GM18505 (cell line): ENCODE data around the gene ERICH3.

Source experiments
- ATAC-seq: cut with Tn5 transposase; IDR thresholded peaks from one replicate; pipeline ENCODE4 v1.9.1; 2021; ENCODE audit not compliant: unreplicated experiment
- POLR2A ChIP-seq: IDR thresholded peaks from 4 replicates; pipeline ENCODE4 v1.6.1; 2011; ENCODE audit warnings: borderline replicate concordance; ENCODE audit not compliant: insufficient read depth, insufficient read length; ENCODE audit errors: extremely low read depth

The ERICH3 gene

GRCh38 chr1:74592580-74593355 is 80.8 kb downstream of the ERICH3 start:
- TF ChIP-seq POLR2A = no peak
- no peak for ATAC-seq

GRCh38 chr1:74591949-74592348 is 81.6 kb downstream of the ERICH3 start:
- TF ChIP-seq POLR2A = no peak
- ATAC-seq = no peak

GRCh38 chr1:74590288-74590687 is 83.3 kb downstream of the ERICH3 start:
- no peak for TF ChIP-seq POLR2A
- ATAC-seq = no peak

GRCh38 chr1:74587888-74588287 is 85.7 kb downstream of the ERICH3 start:
- no peak for ATAC-seq
- no peak for TF ChIP-seq POLR2A

GRCh38 chr1:74586253-74586897 is 87.2 kb downstream of the ERICH3 start:
- no peak for ATAC-seq
- TF ChIP-seq POLR2A = no peak

- no peak for TF ChIP-seq POLR2A
- no peak for ATAC-seq
Measured at GRCh38 chr1:74584185-74584584, 89.4 kb downstream of the ERICH3 start.

GRCh38 chr1:74583397-74583796 is 90.2 kb downstream of the ERICH3 start:
- no peak for ATAC-seq
- no peak for TF ChIP-seq POLR2A

GRCh38 chr1:74579425-74579824 is 94.2 kb downstream of the ERICH3 start:
- peak; percentile 100 for ATAC-seq
- no peak for TF ChIP-seq POLR2A

GRCh38 chr1:74578101-74578500 is 95.5 kb downstream of the ERICH3 start:
- ATAC-seq = no peak
- TF ChIP-seq POLR2A = no peak

GRCh38 chr1:74571891-74572290 is 101.7 kb downstream of the ERICH3 start:
- ATAC-seq = no peak
- TF ChIP-seq POLR2A = no peak

- no peak for ATAC-seq
- no peak for TF ChIP-seq POLR2A
Measured at GRCh38 chr1:74571493-74571800, 102.1 kb downstream of the ERICH3 start.

GRCh38 chr1:74570797-74571492 is 102.6 kb downstream of the ERICH3 start:
- no peak for TF ChIP-seq POLR2A
- no peak for ATAC-seq

- no peak for ATAC-seq
- TF ChIP-seq POLR2A = no peak
Measured at GRCh38 chr1:74549932-74550331, 123.7 kb downstream of the ERICH3 start.

- TF ChIP-seq POLR2A = no peak
- ATAC-seq = no peak
Measured at GRCh38 chr1:74548961-74549750, 124.4 kb downstream of the ERICH3 start.

GRCh38 chr1:74545821-74546220 is 127.8 kb downstream of the ERICH3 start:
- ATAC-seq = no peak
- TF ChIP-seq POLR2A = no peak
